Measurements from ENCODE around the gene FAM237B. TPM values are rescaled to one million over a fixed set of nuclear protein-coding genes. Genes with fewer than 3 reads are reported as not detected.

FAM237B gene
- total and polyA plus RNA-seq, 9 of the 15 experiments (the other 6 are each of a cell fraction or from before 2014, with no cell fraction given), result not detected

GRCh38 chr7:90347759-90348158 lies 26.7 kb upstream of the FAM237B start:
- intact Hi-C loops (cut with micrococcal nuclease) (loop anchor here (5.0 kb wide), 1 partner anchor 955 kb away; no protein-coding TSS in a partner anchor), in situ Hi-C loops (cut with MboI) (loop anchor here (5.0 kb wide), 1 partner anchor 55 kb away; the partner anchor contains the start of gene CLDN12)
- no peaks in the 10 kb centered on the region for H3K9me1 ChIP-seq (ENCODE audit: control insufficient read depth, insufficient read depth, low read length)
- 12% methylated on average over 4 of the region's 4 CpGs for WGBS (ENCODE audit: insufficient coverage, low coverage, missing lambda C conversion rate)
- H3K9me3 ChIP-seq (replicated peaks; ENCODE audit: control insufficient read depth, insufficient read depth, low read depth, low read length), result no peaks in the 10 kb centered on the region
- 0 out of 2 replicates have a peak overlapping the region, but pooled peaks have one; percentile 5 for H2AFZ ChIP-seq (ENCODE audit: low read depth, low read length)
- no TSS peak for BruUV-seq (replicated peaks)
- H3K79me2 ChIP-seq (ENCODE audit: control insufficient read depth, insufficient read depth, low read length), result peaks cover 62% of the 10 kb centered on the region
- H4K20me1 ChIP-seq (replicated peaks; ENCODE audit: control insufficient read depth, insufficient read depth, low read length), result no peaks in the 10 kb centered on the region
- POLR2A ChIA-PET, result interaction anchor here (1.0 to 1.6 kb wide), 2 partner anchors 13 to 23 kb away, joined by 3 read pairs; no protein-coding TSS in a partner anchor
- H3K9ac ChIP-seq (ENCODE audit: insufficient read depth in 1 of 2, low read depth in 2 of 2, low read length in 2 of 2), result peak overlapping the region; percentile 75 to 95; a peak in 3 of 4 replicates
- ATAC-seq (peak; percentile 2), DNase-seq (ENCODE audit: extremely low read depth in 1 of 4, low spot score in 3 of 4) (peak in 1 of 4 experiments; percentile 26), FAIRE-seq (no peak)
- peaks cover 17% of the 10 kb centered on the region; the same call in 2 of the 3 replicates for H3K36me3 ChIP-seq (ENCODE audit: control insufficient read depth, insufficient read depth, low read length)
- peak overlapping the region; percentile 98 for H3K4me2 ChIP-seq (ENCODE audit: insufficient read depth, low read length)
- peak overlapping the region; percentile 77 for H3K4me3 ChIP-seq
- CTCF ChIA-PET (ENCODE audit: low intra/inter-chr PET ratio), result no interaction called here
- H3K4me1 ChIP-seq (replicated peaks in 1 of 2; ENCODE audit: control insufficient read depth in 2 of 2, insufficient read depth in 2 of 2, low read length in 2 of 2), result peaks cover 8 to 14% of the 10 kb centered on the region in 2 experiments; a peak in 3 of 5 replicates
- peak overlapping the region; percentile 95 for H3K27ac ChIP-seq (ENCODE audit: extremely low read depth, low read depth, low read length)
- H3K27me3 ChIP-seq (ENCODE audit: control insufficient read depth in 2 of 2, insufficient read depth in 2 of 2, low read length in 2 of 2), result no peaks in the 10 kb centered on the region
- TF ChIP-seq POLR2A (conservative IDR thresholded peaks at IDR 0.05) (0 out of 2 replicates have a peak, but pooled peaks have one; percentile 12), MEIS2 (IDR thresholded peaks at IDR 0.05; ENCODE audit: partially characterized antibody) (peak; percentile 3), RFX1 (IDR thresholded peaks at IDR 0.05) (no peak), DACH1 (IDR thresholded peaks at IDR 0.05; ENCODE audit: partially characterized antibody) (peak; percentile 6), FOXP4 (CRISPR knock-in tag; IDR thresholded peaks at IDR 0.05; ENCODE audit: borderline replicate concordance) (no peak), XRCC3 (IDR thresholded peaks at IDR 0.05) (0 out of 2 replicates have a peak, but pooled peaks have one; percentile 3), SMARCA5 (IDR thresholded peaks at IDR 0.05) (peak; percentile 73; the same call in 1 of the 2 replicates), SIX5 (IDR thresholded peaks at IDR 0.05; ENCODE audit: borderline replicate concordance in 1 of 2, insufficient read depth in 1 of 2, low read depth in 1 of 2, low read length in 2 of 2) (no peak), RB1 (IDR thresholded peaks at IDR 0.05; ENCODE audit: low read depth) (peak; percentile 13; the same call in 1 of the 2 replicates), CHAMP1 (IDR thresholded peaks at IDR 0.05) (peak; percentile 36; the same call in 1 of the 2 replicates), C11orf30 (IDR thresholded peaks at IDR 0.05; ENCODE audit: low read depth) (no peak), CBX3 (IDR thresholded peaks at IDR 0.05; ENCODE audit: borderline replicate concordance in 1 of 2, low read length in 2 of 2) (peak in 1 of 2 experiments; percentile 65; a peak in 1 of 3 replicates), YY1 (IDR thresholded peaks at IDR 0.05; ENCODE audit: borderline replicate concordance in 1 of 3, control insufficient read depth in 1 of 3, extremely low read depth in 1 of 3, insufficient read depth in 3 of 3, insufficient read length in 1 of 3, insufficient replicate concordance in 2 of 3, low read depth in 1 of 3, low read length in 2 of 3) (peak in 1 of 3 experiments; percentile 40), KDM1A (IDR thresholded peaks at IDR 0.05) (peak; percentile 23 to 56; a peak in 2 of 4 replicates), SPI1 (IDR thresholded peaks at IDR 0.05; ENCODE audit: borderline replicate concordance, low read depth, low read length) (0 out of 2 replicates have a peak, but pooled peaks have one; percentile 20), SOX6 (IDR thresholded peaks at IDR 0.05) (0 out of 2 replicates have a peak, but pooled peaks have one; percentile 11)
